Esophagus muscularis mucosa (tissue), 3 donors: ENCODE results near the gene TMEM8B.

Source experiments
- POLR2A ChIP-seq: fragments of 450-650 bp; IDR thresholded peaks from one replicate; pipeline ENCODE4 v1.6.1; 2017; ENCODE audit warnings: antibody characterized with exemption, moderate library complexity, mild to moderate bottlenecking, low read depth
- TF ChIP-seq, protein P1 (sequence below), 3 experiments: fragments of 200-600 bp in 2 of 3; fragments of 450-650 bp in 1 of 3; sonication (generic) in 2 of 3; IDR thresholded peaks; one replicate each; pipeline ENCODE4 v1.5.1; 2017 to 2019; ENCODE audit warnings: antibody characterized with exemption in 3 of 3, mild to moderate bottlenecking in 2 of 3, moderate library complexity in 1 of 3

DNA sequence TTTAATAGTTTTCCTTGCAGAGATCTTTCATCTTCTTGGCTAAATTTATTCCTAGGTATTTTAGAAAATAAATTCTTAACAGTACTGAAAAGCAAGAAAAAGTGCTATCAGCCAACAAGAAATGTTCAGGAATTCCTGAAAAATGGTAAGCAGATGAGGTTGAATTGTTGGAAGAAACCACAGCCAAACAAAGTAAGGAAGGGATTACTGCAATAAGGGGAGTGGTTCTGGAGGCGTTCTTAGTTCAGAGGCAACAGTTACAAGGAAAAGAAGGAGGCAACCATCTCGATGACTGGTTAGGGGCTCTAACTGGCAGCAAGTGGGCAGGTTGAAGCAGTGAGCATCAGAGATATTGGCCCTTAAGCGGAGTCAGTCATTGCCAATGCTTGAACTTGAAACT lies 54.0 kb downstream of the TMEM8B start:
- TF ChIP-seq, protein P1, sequence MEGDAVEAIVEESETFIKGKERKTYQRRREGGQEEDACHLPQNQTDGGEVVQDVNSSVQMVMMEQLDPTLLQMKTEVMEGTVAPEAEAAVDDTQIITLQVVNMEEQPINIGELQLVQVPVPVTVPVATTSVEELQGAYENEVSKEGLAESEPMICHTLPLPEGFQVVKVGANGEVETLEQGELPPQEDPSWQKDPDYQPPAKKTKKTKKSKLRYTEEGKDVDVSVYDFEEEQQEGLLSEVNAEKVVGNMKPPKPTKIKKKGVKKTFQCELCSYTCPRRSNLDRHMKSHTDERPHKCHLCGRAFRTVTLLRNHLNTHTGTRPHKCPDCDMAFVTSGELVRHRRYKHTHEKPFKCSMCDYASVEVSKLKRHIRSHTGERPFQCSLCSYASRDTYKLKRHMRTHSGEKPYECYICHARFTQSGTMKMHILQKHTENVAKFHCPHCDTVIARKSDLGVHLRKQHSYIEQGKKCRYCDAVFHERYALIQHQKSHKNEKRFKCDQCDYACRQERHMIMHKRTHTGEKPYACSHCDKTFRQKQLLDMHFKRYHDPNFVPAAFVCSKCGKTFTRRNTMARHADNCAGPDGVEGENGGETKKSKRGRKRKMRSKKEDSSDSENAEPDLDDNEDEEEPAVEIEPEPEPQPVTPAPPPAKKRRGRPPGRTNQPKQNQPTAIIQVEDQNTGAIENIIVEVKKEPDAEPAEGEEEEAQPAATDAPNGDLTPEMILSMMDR (IDR thresholded peaks at IDR 0.05) = no peak
- TF ChIP-seq POLR2A = no peak
